ENCODE measurements around the gene TKFC.

TKFC gene

GRCh38 chr11:61345170-61345610, 12.2 kb downstream of the TKFC start:
- TF ChIP-seq POLR2A (IDR thresholded peaks at IDR 0.05; ENCODE audit: low read depth, low read length) = no peak
- no peak for FAIRE-seq
- no peak for DNase-seq (ENCODE audit: insufficient read length, low spot score)

- FAIRE-seq (no peak), DNase-seq (ENCODE audit: insufficient read length, low spot score) (no peak)
- TF ChIP-seq POLR2A (IDR thresholded peaks at IDR 0.05; ENCODE audit: low read depth, low read length) = no peak
Observed at GRCh38 chr11:61345954-61346843, 13.2 kb downstream of the TKFC start.

GRCh38 chr11:61347916-61348461, 15.0 kb downstream of the TKFC start:
- DNase-seq (ENCODE audit: insufficient read length, low spot score) (no peak), FAIRE-seq (no peak)
- no peak for TF ChIP-seq POLR2A (IDR thresholded peaks at IDR 0.05; ENCODE audit: low read depth, low read length)

GRCh38 chr11:61349189-61349751, 16.2 kb downstream of the TKFC start:
- TF ChIP-seq POLR2A (IDR thresholded peaks at IDR 0.05; ENCODE audit: low read depth, low read length) = no peak
- DNase-seq (ENCODE audit: insufficient read length, low spot score) (no peak), FAIRE-seq (no peak)

- DNase-seq (ENCODE audit: insufficient read length, low spot score) (no peak), FAIRE-seq (no peak)
- TF ChIP-seq POLR2A (IDR thresholded peaks at IDR 0.05; ENCODE audit: low read depth, low read length) = no peak
Observed at GRCh38 chr11:61349916-61350315, 16.9 kb downstream of the TKFC start.

GRCh38 chr11:61350336-61350735, 17.3 kb downstream of the TKFC start:
- no peak for DNase-seq (ENCODE audit: insufficient read length, low spot score)
- TF ChIP-seq POLR2A (IDR thresholded peaks at IDR 0.05; ENCODE audit: low read depth, low read length) = no peak
- FAIRE-seq = no peak

- FAIRE-seq (no peak), DNase-seq (ENCODE audit: insufficient read length, low spot score) (no peak)
- no peak for TF ChIP-seq POLR2A (IDR thresholded peaks at IDR 0.05; ENCODE audit: low read depth, low read length)
Observed at GRCh38 chr11:61350803-61351202, 17.8 kb downstream of the TKFC start.

GRCh38 chr11:61352038-61352437, 19.0 kb downstream of the TKFC start:
- DNase-seq (ENCODE audit: insufficient read length, low spot score) (no peak), FAIRE-seq (no peak)
- TF ChIP-seq POLR2A (IDR thresholded peaks at IDR 0.05; ENCODE audit: low read depth, low read length) = no peak

GRCh38 chr11:61353131-61354067, 20.4 kb downstream of the TKFC start:
- FAIRE-seq = no peak
- DNase-seq (ENCODE audit: insufficient read length, low spot score) = no peak

GRCh38 chr11:61354208-61354607, 21.2 kb downstream of the TKFC start:
- FAIRE-seq (no peak), DNase-seq (ENCODE audit: insufficient read length, low spot score) (no peak)
- TF ChIP-seq POLR2A (IDR thresholded peaks at IDR 0.05; ENCODE audit: low read depth, low read length) = no peak

More at GRCh38 chr11:61353131-61354067, 20.4 kb downstream of the TKFC start:
- no peak for TF ChIP-seq POLR2A (IDR thresholded peaks at IDR 0.05; ENCODE audit: low read depth, low read length)

GRCh38 chr11:61356706-61357105, 23.7 kb downstream of the TKFC start:
- no peak for FAIRE-seq
- no peak for TF ChIP-seq POLR2A (IDR thresholded peaks at IDR 0.05; ENCODE audit: low read depth, low read length)
- DNase-seq (ENCODE audit: insufficient read length, low spot score) = no peak

- no peak for TF ChIP-seq POLR2A (IDR thresholded peaks at IDR 0.05; ENCODE audit: low read depth, low read length)
- DNase-seq (ENCODE audit: insufficient read length, low spot score) (no peak), FAIRE-seq (no peak)
Observed at GRCh38 chr11:61357233-61357893, 24.3 kb downstream of the TKFC start.

GRCh38 chr11:61357894-61358239, 24.8 kb downstream of the TKFC start:
- FAIRE-seq (no peak), DNase-seq (ENCODE audit: insufficient read length, low spot score) (no peak)
- no peak for TF ChIP-seq POLR2A (IDR thresholded peaks at IDR 0.05; ENCODE audit: low read depth, low read length)
